ENCODE data around the gene BLOC1S6.
A peak's percentile ranks its signal among the peaks of the same experiment; 100 is the strongest.

The BLOC1S6 gene

GRCh38 chr15:45641374-45641781 is 54.2 kb downstream of the BLOC1S6 start:
- peak; percentile 37 for DNase-seq (ENCODE audit: low spot score)

GRCh38 chr15:45641999-45642932 is 55.1 kb downstream of the BLOC1S6 start:
- DNase-seq (ENCODE audit: low spot score) = no peak

- no peak for DNase-seq (ENCODE audit: low spot score)
These were observed 57.3 kb downstream of the BLOC1S6 start for GRCh38 chr15:45644437-45644836.

GRCh38 chr15:45645026-45645980 is 58.1 kb downstream of the BLOC1S6 start:
- DNase-seq (ENCODE audit: low spot score) = peak; percentile 74

DNA sequence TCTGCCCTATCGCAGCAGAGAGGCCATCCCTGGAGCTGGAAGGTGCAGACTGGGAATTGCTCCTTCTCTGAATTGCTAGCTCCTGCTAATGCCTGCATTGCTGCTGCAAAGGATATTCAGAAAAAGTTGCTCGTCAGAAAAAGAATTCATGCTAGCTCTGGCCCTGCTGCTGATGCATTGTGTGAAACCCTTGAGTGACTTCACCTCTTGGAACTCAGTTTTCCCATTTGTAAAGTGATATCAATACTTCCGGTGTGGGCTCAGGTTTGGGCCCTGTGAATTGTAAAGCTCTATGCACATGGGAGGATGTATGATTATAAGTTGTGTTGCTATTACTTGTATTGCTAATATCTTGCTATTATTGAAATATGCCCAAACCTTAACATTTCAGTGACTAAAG is 59.0 kb downstream of the BLOC1S6 start:
- DNase-seq (ENCODE audit: low spot score) = peak; percentile 58

- DNase-seq (ENCODE audit: low spot score) = no peak
These were observed 60.6 kb downstream of the BLOC1S6 start for GRCh38 chr15:45647828-45648227.

DNA sequence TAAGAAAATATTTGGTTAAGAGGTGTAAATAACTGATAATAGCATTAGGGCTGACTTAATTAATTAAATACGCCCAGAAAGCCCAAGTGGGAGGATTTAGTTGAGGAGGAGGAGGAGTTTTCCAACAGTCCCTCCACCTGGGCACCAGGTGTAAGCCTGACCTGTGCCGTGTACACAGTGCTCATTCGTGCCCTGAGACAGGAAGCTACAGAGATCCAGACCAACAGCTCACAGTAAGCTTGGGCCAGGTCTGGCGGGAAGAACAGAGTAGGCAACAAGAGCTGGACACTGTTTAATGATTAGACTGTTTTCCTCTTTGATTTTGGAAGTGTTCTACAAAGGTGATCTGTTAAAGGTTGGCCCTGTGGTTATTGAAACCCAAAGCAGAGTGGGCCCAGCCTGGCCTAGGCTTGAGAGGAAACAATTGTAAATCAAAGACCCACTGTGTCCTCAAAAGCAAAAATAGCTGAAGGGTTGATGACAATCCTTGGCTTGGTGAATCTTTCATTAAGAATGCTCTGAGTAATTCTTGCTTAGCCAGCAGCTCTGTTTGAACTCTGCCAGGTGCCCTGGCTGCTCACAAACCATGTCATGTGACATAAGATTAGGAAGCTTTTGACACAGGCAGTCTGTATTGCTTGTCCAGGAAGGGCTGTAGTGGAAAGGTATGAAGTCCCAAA is 61.5 kb downstream of the BLOC1S6 start:
- DNase-seq (ENCODE audit: low spot score) = no peak

DNA sequence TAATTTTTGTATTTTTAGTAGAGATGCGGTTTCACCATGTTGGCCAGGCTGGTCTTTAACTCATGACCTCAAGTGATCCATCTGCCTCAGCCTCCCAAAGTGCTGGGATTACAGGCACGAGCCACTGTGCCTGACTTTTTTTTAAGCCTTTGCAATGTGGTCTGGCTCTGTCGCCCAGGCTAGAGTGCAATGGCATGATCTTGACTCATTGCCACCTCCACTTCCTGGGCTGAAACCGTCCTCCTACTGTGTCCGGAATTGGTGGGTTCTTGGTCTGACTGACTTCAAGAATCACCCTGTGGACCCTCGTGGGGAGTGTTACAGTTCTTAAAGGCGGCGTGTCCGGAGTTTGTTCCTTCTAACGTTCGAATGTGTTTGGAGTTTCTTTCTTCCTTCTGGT is 62.8 kb downstream of the BLOC1S6 start:
- DNase-seq (ENCODE audit: low spot score) = peak; percentile 50

- no peak for DNase-seq (ENCODE audit: low spot score)
These were observed 63.8 kb downstream of the BLOC1S6 start for GRCh38 chr15:45650889-45651525.

- no peak for DNase-seq (ENCODE audit: low spot score)
These were observed 66.7 kb downstream of the BLOC1S6 start for GRCh38 chr15:45653702-45654424.

DNA sequence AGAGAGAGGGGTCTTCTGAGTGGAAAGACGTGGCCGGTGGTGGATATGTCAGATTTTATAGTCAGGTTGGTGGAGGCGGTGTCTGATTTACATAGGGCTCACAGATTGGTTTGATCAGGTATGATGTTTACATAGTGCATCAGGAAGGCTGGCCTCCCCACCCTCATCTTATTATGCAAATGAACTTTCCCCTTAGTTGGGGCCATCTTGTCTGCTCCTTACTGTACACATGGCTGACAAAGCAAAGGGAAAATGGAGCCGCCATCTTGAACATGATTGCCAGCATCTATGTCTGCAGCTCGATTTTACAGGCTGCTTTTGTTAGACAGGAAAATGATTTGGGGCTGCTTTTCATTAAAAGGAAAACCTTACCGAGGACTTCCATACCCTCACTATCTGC is 67.6 kb downstream of the BLOC1S6 start:
- DNase-seq (ENCODE audit: low spot score) = no peak

- DNase-seq (ENCODE audit: low spot score) = no peak
These were observed 70.1 kb downstream of the BLOC1S6 start for GRCh38 chr15:45657254-45657653.

DNA sequence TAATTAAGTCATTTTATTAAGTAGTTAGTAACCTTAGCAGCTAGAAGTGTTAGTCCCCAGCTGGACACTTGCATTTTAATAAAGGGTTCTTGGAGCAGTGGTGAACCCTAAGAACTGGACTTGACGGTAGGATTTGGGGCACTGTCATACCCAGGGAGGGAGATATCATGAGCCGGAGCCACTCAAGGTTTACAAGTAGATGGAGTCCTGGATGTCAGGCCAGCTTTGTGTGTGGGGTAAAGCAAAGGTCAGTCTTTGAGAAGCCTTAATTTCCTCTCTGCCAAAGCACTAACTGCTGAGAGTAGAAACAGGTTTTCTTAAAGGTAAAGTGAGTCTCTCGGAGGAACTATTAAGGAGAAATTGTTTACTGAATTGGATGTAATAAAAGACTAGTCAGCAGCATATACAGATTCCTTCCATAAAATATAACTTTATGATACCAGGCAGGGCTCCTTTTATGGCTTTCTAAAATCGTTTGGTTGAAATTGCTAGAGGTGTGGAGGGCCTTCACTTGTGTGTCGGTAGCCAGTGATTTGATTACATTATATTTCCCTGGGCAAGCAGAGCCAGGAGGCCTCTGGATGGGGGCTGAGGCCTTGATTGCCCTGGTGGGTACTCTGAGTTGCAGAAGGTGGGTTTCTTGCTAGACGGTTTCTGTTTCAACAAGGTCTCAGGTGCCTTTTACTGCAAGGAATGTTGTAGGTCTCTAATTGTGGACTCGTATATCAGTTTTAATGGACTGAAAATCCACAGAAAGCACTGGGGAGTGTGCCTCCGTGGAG is 70.8 kb downstream of the BLOC1S6 start:
- DNase-seq (ENCODE audit: low spot score) = no peak

Measured in activated CD4-positive, alpha-beta T cell treated with anti-CD3 and anti-CD28 coated beads, Interleukin-2, Interleukin-4, amounts not matched to agents 100 ng/mL and 50 ng/mL, durations not matched to agents 16 hours and 8 hours (primary cell).